GM23338 (cell line): ENCODE measurements around the gene OR51G1.

Source experiments
- CREB1 ChIP-seq: fragments of 250-450 bp; sonication (Bioruptor Pico); IDR thresholded peaks from 2 replicates; pipeline ENCODE4 v1.5.0; 2020; ENCODE audit warnings: low read depth, mild to moderate bottlenecking, moderate library complexity
- EZH2 ChIP-seq: fragments of 200-600 bp; sonication (generic); IDR thresholded peaks from one replicate; pipeline ENCODE4 v1.8.0; 2017; ENCODE audit warnings: antibody characterized with exemption, mild to moderate bottlenecking, low read depth; ENCODE audit not compliant: unreplicated experiment
- EZH2phosphoT487 ChIP-seq: fragments of 200-600 bp; sonication (generic); IDR thresholded peaks from one replicate; pipeline ENCODE4 v1.8.1; 2018; ENCODE audit warnings: antibody characterized with exemption; ENCODE audit not compliant: unreplicated experiment
- JUNB ChIP-seq: IDR thresholded peaks from one replicate; pipeline ENCODE4 v1.6.1; 2016; ENCODE audit warnings: antibody characterized with exemption; ENCODE audit not compliant: unreplicated experiment
- NANOG ChIP-seq: IDR thresholded peaks from 2 replicates; pipeline ENCODE4 v1.6.1; 2016; ENCODE audit warnings: antibody characterized with exemption, borderline replicate concordance
- POLR2AphosphoS5 ChIP-seq: IDR thresholded peaks from 2 replicates; pipeline ENCODE4 v1.6.1; 2016; ENCODE audit warnings: antibody characterized with exemption, low read depth
- STAT1 ChIP-seq: IDR thresholded peaks from one replicate; pipeline ENCODE4 v1.6.1; 2016; ENCODE audit warnings: antibody characterized with exemption; ENCODE audit not compliant: unreplicated experiment
- ZNF114 ChIP-seq: fragments of 250-450 bp; sonication (Bioruptor Pico); IDR thresholded peaks from 2 replicates; pipeline ENCODE4 v1.5.0; 2020; ENCODE audit warnings: mild to moderate bottlenecking, moderate library complexity
- ZNF331 ChIP-seq: fragments of 250-450 bp; sonication (Bioruptor Pico); IDR thresholded peaks from 2 replicates; pipeline ENCODE4 v1.5.0; 2020; ENCODE audit warnings: low read depth, mild to moderate bottlenecking, moderate library complexity
- TF ChIP-seq, protein P1 (sequence below), 2 experiments: fragments of 200-600 bp in 1 of 2; sonication (generic) in 1 of 2; conservative IDR thresholded peaks; 2 replicates each; pipeline versions ENCODE4 v1.5.1 to v1.6.1; 2016 to 2017; ENCODE audit warnings: antibody characterized with exemption in 2 of 2, low read depth in 2 of 2, mild to moderate bottlenecking in 2 of 2, moderate library complexity in 1 of 2
- TF ChIP-seq, protein P2 (sequence below): IDR thresholded peaks from one replicate; pipeline ENCODE4 v1.6.1; 2018; ENCODE audit warnings: antibody characterized with exemption; ENCODE audit not compliant: unreplicated experiment
- TF ChIP-seq, protein P3 (sequence below): IDR thresholded peaks from 2 replicates; pipeline ENCODE4 v1.6.1; 2016; ENCODE audit warnings: antibody characterized with exemption

DNA sequence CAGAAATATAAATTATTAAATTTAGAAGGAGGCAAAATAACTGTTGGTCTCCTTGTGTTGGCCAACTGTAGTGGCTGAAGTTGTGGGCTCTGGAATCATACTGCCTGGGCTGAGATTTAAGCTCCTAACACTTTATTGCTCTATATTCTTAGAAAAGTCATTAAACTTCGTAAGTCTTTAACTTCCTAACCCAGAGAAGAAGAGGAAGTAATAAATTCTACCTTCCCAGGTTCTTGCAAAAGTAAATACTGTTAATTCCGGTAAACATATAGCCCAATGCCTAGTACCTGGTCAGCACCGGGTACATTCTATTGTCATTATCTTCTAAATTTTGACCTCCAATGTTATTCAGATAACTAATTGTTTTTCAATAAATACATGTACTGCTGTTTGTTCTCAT lies 38.0 kb downstream of the OR51G1 start:
- TF ChIP-seq, protein P1, sequence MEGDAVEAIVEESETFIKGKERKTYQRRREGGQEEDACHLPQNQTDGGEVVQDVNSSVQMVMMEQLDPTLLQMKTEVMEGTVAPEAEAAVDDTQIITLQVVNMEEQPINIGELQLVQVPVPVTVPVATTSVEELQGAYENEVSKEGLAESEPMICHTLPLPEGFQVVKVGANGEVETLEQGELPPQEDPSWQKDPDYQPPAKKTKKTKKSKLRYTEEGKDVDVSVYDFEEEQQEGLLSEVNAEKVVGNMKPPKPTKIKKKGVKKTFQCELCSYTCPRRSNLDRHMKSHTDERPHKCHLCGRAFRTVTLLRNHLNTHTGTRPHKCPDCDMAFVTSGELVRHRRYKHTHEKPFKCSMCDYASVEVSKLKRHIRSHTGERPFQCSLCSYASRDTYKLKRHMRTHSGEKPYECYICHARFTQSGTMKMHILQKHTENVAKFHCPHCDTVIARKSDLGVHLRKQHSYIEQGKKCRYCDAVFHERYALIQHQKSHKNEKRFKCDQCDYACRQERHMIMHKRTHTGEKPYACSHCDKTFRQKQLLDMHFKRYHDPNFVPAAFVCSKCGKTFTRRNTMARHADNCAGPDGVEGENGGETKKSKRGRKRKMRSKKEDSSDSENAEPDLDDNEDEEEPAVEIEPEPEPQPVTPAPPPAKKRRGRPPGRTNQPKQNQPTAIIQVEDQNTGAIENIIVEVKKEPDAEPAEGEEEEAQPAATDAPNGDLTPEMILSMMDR (conservative IDR thresholded peaks at IDR 0.05; ENCODE audit: low read depth in 2 of 2) = no peak
- TF ChIP-seq EZH2 (no peak), STAT1 (no peak), ZNF331 (CRISPR knock-in tag) (no peak), POLR2AphosphoS5 (no peak), EZH2phosphoT487 (no peak), JUNB (no peak), CREB1 (no peak), ZNF114 (no peak), NANOG (no peak)
- TF ChIP-seq, protein P2, sequence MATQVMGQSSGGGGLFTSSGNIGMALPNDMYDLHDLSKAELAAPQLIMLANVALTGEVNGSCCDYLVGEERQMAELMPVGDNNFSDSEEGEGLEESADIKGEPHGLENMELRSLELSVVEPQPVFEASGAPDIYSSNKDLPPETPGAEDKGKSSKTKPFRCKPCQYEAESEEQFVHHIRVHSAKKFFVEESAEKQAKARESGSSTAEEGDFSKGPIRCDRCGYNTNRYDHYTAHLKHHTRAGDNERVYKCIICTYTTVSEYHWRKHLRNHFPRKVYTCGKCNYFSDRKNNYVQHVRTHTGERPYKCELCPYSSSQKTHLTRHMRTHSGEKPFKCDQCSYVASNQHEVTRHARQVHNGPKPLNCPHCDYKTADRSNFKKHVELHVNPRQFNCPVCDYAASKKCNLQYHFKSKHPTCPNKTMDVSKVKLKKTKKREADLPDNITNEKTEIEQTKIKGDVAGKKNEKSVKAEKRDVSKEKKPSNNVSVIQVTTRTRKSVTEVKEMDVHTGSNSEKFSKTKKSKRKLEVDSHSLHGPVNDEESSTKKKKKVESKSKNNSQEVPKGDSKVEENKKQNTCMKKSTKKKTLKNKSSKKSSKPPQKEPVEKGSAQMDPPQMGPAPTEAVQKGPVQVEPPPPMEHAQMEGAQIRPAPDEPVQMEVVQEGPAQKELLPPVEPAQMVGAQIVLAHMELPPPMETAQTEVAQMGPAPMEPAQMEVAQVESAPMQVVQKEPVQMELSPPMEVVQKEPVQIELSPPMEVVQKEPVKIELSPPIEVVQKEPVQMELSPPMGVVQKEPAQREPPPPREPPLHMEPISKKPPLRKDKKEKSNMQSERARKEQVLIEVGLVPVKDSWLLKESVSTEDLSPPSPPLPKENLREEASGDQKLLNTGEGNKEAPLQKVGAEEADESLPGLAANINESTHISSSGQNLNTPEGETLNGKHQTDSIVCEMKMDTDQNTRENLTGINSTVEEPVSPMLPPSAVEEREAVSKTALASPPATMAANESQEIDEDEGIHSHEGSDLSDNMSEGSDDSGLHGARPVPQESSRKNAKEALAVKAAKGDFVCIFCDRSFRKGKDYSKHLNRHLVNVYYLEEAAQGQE = no peak
- TF ChIP-seq, protein P3, sequence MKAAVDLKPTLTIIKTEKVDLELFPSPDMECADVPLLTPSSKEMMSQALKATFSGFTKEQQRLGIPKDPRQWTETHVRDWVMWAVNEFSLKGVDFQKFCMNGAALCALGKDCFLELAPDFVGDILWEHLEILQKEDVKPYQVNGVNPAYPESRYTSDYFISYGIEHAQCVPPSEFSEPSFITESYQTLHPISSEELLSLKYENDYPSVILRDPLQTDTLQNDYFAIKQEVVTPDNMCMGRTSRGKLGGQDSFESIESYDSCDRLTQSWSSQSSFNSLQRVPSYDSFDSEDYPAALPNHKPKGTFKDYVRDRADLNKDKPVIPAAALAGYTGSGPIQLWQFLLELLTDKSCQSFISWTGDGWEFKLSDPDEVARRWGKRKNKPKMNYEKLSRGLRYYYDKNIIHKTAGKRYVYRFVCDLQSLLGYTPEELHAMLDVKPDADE = no peak
